SU-DHL-6 (cell line): Measurements from ENCODE around the gene PGGHG.

Experiments used
- EZH2phosphoT487 ChIP-seq: fragments of 200-600 bp; sonication (generic), shearing (Covaris generic); conservative IDR thresholded peaks from 2 replicates; pipeline ENCODE4 v1.6.1; 2018; ENCODE audit warnings: mild to moderate bottlenecking, antibody characterized with exemption, low read length, moderate library complexity, mixed read lengths
- TF ChIP-seq, protein P1 (sequence below): fragments of 200-600 bp; sonication (generic); IDR thresholded peaks from one replicate; pipeline ENCODE4 v1.5.1; 2017; ENCODE audit warnings: antibody characterized with exemption, mild to moderate bottlenecking, low read length, moderate library complexity; ENCODE audit not compliant: insufficient read depth, poor library complexity, severe bottlenecking

DNA sequence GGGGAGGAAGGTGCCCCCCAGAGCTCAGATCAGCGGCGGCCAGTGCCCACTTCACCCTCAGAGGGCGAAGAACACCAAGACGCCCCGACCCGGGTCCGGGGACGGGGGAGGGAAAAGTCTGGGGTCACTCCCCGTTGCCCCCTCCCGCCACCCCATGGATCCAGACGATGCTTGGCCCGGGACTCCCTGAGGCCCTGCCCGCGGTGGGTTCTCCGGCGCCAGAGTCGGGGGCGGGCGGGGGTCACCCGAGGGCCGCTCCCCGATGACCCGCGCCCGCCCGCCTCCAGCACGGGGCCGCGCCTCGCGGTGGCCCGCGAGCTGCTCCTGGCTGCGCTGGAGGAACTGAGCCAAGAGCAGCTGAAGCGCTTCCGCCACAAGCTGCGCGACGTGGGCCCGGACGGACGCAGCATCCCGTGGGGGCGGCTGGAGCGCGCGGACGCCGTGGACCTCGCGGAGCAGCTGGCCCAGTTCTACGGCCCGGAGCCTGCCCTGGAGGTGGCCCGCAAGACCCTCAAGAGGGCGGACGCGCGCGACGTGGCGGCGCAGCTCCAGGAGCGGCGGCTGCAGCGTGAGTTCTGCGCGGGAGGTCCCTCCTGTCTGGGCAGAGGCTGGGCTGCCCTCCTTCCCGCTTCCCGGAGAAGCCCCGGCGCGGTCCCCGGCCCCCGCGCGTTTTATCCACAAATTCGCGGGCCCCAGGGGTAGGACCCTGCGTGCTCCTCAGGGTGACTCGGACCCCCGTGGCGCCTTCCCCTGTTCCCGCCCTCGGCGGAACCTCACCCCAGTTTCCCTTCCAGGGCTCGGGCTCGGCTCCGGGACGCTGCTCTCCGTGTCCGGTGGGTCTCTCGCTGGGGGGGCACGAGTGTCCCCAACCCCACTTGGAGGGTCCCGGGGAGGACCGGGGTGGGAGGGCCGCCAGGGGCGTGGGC lies 9.6 kb upstream of the PGGHG start:
- TF ChIP-seq, protein P1, sequence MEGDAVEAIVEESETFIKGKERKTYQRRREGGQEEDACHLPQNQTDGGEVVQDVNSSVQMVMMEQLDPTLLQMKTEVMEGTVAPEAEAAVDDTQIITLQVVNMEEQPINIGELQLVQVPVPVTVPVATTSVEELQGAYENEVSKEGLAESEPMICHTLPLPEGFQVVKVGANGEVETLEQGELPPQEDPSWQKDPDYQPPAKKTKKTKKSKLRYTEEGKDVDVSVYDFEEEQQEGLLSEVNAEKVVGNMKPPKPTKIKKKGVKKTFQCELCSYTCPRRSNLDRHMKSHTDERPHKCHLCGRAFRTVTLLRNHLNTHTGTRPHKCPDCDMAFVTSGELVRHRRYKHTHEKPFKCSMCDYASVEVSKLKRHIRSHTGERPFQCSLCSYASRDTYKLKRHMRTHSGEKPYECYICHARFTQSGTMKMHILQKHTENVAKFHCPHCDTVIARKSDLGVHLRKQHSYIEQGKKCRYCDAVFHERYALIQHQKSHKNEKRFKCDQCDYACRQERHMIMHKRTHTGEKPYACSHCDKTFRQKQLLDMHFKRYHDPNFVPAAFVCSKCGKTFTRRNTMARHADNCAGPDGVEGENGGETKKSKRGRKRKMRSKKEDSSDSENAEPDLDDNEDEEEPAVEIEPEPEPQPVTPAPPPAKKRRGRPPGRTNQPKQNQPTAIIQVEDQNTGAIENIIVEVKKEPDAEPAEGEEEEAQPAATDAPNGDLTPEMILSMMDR, result no peak
- no peak for TF ChIP-seq EZH2phosphoT487
